HG03442 (cell line): ENCODE results near the gene SNORC.

ENCODE experiments used
- ATAC-seq: cut with Tn5 transposase; IDR thresholded peaks from one replicate; pipeline ENCODE4 v1.9.1; 2021; ENCODE audit warnings: mild to moderate bottlenecking, moderate library complexity; ENCODE audit not compliant: unreplicated experiment

The SNORC gene

GRCh38 chr2:232882505-232883115 is 12.5 kb downstream of the SNORC start:
- ATAC-seq, result no peak

GRCh38 chr2:232883116-232883721 is 13.2 kb downstream of the SNORC start:
- no peak for ATAC-seq

GRCh38 chr2:232884001-232884421 is 13.9 kb downstream of the SNORC start:
- no peak for ATAC-seq

GRCh38 chr2:232884549-232885263 is 14.6 kb downstream of the SNORC start:
- ATAC-seq, result no peak

DNA sequence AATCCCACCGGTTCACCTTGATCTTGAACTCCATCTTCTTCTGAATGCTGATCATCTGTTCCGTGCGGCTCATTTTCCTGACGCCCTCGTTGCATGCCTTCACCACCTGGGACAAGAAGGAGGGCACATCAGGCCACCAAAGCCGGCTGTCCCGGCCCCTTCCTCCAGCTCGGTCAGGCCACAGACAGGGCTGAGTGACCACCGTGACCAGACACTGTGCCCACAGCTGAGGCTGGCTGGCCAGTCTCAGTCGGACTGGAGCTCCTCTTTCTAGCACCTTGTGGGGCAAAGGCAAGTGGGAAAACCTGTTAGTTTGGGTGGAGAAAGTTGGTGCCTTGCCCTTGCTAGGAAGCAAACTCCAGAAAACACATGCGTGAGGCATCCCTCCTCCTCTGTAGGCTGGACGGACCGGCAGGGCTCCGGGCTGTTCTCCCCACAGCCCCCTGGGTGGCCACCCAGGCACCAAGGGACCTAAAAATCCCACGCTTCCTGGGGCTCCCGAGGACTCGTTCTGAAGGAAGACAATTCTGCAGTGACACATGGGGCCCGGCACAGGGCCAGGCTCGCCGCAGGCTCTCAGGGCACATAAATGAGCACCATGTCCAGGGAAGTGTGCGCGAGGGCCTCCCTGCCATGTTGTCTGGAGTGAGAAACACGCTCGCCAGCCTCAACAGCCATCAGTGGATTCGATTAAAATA is 15.3 kb downstream of the SNORC start:
- ATAC-seq, result no peak

- ATAC-seq, result no peak
These were observed 16.1 kb downstream of the SNORC start for GRCh38 chr2:232886176-232886575.

- ATAC-seq, result no peak
These were observed 16.6 kb downstream of the SNORC start for GRCh38 chr2:232886632-232887031.

DNA sequence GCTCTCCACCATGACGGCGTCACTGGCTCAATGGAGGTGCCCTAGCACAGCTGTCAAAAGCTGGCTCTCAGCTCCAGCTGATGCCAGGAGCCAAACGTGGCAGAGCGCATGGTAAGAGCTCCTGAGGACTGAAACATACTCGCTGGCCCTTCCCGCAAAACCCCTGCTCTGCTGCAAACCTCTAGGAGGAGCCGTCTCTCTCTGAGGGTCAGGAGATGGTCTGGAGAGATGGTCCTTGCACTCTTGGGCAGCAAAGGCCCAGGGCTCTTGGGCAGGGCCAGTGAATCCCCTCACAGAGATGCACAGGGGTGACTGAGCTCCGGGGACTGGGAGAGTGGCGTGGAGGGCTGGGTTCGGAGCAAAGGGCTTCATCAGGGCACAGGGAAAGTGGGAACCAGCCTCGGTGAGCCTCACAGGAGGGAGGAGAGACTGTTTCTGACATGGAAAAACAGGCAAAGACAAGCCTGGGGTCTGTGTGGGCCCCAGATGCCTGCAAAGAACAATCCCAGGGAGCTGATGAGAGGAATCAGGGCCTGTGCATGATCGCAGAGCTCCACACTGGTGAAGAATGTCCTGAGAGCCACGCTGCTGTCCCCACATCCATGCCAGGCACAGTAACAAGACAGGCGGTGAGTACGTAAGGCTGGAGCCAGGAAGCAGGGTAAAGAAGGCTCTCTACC is 17.2 kb downstream of the SNORC start:
- ATAC-seq, result no peak

GRCh38 chr2:232888099-232888836 is 18.2 kb downstream of the SNORC start:
- no peak for ATAC-seq

DNA sequence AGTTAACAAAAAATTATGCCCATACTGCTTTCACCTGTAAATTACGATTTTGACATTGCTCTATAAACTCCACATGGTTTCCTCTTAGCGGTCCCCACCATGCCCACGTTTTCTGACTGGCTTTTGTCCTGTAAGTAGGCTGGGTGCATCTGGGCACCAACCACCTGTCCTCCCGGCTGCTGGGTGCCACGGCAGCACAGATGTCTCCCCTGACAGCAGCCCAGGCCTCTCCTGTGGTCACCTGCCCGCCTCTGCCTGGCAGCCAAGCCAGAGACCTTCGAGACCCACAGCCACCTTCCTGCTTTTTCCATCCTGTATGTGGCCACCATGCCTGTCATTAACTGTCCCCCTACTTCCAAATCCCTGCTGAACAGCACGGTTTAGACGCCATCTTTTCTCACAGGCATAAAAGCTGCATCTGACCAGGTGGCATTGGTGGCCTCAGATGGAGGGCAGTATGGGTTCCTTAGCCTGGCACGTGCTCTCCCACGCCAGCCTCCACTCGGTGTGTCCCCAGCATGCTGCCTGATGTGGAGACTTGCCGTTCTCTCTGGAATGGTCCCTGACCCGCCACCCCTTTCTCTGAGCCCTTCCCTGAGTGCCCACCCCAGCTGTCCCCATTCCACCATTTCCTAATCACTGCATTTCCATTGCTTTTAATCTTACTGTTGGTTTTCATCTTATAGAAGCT is 18.9 kb downstream of the SNORC start:
- ATAC-seq, result no peak

- ATAC-seq, result no peak
These were observed 19.9 kb downstream of the SNORC start for GRCh38 chr2:232889876-232890401.

- ATAC-seq, result no peak
These were observed 20.5 kb downstream of the SNORC start for GRCh38 chr2:232890536-232890895.

DNA sequence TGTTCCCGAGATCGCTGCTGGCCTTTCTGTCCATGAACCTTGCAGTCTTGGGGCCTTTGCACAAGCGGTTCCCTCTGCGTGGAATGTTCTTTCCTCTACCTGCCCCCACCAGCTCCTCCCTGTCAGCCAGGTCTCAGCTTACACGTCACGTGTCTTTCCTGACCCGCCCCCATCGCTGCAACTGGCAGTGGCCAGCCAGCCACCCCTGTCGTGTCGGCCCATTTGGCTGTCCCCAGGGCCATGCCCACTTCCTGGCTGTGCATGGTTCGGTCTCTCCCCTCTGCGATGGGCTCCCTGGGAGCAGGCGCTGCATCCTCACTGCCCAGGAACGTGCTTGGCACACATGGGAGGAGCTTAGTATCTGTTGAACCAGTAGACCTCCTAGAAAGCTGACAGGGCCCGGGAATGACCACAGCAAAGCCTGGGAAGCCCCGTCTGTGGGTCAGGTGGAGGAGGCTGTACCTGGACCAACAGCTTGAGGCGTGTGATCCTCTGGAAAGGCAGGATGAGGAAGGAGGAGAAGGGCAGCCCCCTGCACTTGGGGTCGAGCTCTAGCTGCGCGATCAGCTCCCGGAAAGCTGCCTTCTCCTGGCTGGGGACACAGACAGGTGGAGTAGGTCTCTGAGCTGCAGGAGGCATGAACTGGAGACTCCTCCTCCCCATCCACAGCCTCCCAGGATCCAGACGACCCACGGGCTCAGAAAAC is 21.0 kb downstream of the SNORC start:
- ATAC-seq, result no peak

DNA sequence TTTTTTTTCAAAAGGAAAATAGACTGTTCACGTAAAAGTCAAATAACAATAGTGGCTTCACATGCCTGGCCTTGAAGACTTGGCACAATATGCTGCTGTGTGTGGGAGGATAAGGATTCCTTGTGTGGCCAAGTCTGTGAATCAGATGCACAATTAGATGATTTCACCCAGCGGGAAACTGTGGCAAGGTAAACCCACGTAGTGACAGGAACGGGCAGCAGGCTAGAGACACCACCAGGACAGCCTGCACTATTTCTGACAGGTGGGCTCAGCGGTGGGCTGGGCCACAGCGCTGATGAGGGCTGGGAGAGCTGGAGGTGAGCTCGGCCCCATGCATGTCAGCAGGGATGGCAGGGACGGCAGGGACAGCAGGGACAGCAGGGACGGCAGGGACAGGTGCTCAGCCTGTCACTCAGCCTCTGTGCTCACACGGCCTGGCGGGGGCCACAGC is 21.6 kb downstream of the SNORC start:
- ATAC-seq, result no peak

DNA sequence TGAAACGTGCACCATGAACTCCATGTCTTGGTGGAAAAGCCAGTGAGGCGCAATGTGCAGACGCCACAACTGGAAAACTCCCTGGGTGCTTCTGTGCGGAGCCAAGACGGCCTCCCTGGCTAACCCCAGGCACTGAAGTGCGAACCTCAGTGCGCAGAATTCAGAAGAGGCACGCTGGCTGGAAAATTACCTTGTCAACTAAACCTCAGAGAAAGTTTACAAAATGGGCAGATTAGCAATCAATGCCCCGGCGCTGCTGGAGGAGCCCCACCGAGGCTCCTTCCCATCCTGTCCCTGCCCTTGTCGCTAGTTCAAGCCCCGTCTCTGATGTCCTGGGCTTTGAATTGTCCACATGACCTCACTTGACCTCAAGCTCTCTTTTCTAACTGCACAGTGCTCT is 22.2 kb downstream of the SNORC start:
- ATAC-seq, result no peak

GRCh38 chr2:232892843-232893242 is 22.8 kb downstream of the SNORC start:
- ATAC-seq, result no peak

DNA sequence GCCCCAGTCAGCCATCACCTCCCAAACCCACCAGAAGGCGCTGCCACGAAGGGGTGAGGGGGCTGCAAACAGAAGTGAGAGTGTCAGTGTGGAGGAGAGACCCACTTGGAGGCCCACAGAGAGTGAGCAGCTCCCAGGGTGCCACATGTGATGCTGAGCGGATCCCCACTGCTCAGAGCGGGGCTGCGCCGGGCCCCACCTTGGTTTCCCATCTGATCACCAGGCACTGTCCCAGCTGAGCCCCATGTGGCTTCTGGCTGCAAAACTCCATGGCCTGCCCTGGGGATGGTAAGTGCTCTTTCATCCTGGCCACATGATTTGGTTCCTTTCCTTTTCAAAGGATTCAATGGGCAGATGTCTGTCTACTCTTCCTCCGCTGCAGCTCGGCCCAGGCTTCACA is 23.8 kb downstream of the SNORC start:
- ATAC-seq, result no peak

- no peak for ATAC-seq
These were observed 24.2 kb downstream of the SNORC start for GRCh38 chr2:232894251-232894650.

DNA sequence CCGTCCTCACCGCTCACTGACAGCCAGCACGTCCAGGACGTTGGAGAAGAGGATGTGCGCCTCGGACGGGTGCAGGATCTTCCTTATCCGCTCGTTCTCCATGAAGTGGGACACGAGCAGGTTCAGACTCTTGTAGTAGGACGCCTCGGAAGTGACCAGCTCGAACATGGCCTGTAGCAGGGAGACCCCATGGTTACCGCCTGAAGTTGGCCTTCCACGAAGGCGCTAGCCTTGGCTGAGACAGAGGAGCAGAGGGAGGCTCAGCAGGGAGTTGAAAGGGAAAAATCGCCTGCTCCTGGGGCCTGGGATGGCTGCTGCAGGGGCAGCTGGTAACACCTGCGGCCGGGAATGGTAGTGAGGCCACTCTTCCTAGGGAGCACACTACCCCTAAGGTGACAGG is 24.7 kb downstream of the SNORC start:
- ATAC-seq, result no peak
